ENCODE measurements around the gene ZNF324. TPM values are rescaled to one million over a fixed set of nuclear protein-coding genes. Genes with fewer than 3 reads are reported as not detected.
"Not testable (repeated sequence)": the region's sequence is repeated elsewhere in the genome, so short reads cannot be mapped to it uniquely, and the experiment has no call there.

ZNF324 gene
- total and polyA plus RNA-seq, 4 donors = 4.6 to 13.9 (median 8.9) TPM

DNA sequence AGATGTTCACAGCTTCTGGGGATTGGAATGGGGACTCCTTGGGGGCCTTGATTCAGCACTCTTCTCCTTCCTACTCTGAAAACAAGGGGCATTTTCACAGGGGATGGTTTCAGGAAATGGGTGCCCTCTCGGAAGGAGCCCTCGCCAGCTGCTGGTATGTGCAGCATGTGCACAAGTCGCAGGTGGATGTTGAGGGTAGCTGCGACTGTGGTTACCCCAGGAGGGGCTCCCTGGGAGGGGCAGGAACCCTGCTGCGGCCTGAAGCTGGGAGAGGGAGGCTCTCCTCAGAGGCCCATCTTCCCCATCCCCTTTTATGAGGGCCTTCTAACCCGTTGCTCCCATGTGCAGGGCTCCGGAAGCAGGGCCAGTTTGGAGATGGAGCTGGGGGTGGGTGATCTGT, 15.5 kb downstream of the ZNF324 start:
- no peak overlapping the region for H3K27ac ChIP-seq (ENCODE audit: low read depth in 1 of 2, low read length in 1 of 2)
- WGBS, 2 donors = 88 to 89% methylated on average over 7 of the region's 7 CpGs
- TF ChIP-seq, protein P1, sequence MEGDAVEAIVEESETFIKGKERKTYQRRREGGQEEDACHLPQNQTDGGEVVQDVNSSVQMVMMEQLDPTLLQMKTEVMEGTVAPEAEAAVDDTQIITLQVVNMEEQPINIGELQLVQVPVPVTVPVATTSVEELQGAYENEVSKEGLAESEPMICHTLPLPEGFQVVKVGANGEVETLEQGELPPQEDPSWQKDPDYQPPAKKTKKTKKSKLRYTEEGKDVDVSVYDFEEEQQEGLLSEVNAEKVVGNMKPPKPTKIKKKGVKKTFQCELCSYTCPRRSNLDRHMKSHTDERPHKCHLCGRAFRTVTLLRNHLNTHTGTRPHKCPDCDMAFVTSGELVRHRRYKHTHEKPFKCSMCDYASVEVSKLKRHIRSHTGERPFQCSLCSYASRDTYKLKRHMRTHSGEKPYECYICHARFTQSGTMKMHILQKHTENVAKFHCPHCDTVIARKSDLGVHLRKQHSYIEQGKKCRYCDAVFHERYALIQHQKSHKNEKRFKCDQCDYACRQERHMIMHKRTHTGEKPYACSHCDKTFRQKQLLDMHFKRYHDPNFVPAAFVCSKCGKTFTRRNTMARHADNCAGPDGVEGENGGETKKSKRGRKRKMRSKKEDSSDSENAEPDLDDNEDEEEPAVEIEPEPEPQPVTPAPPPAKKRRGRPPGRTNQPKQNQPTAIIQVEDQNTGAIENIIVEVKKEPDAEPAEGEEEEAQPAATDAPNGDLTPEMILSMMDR (IDR thresholded peaks at IDR 0.05; ENCODE audit: control extremely low read depth, extremely low read depth) = no peak
- H3K36me3 ChIP-seq (ENCODE audit: control insufficient read depth in 4 of 4, insufficient read depth in 4 of 4, low read length in 4 of 4) = peaks cover 0 to 21% (median 4%) of the 10 kb centered on the region in 4 donors
- DNase-seq = no peak
- H3K27me3 ChIP-seq (ENCODE audit: control insufficient read depth in 3 of 3, insufficient read depth in 3 of 3, low read length in 2 of 3) = no peaks in the 10 kb centered on the region
- no peak overlapping the region for H3K4me3 ChIP-seq
- no peak for ATAC-seq (ENCODE audit: insufficient read depth, low FRiP score)
- H3K9ac ChIP-seq (ENCODE audit: insufficient read depth in 1 of 2, low read length in 2 of 2) = no peak overlapping the region
- no peaks in the 10 kb centered on the region for H3K9me3 ChIP-seq (ENCODE audit: control insufficient read depth in 4 of 4, insufficient read depth in 3 of 4, low read length in 3 of 4)
- peaks cover 0 to under 1% (median 0%) of the 10 kb centered on the region in 5 donors for H3K4me1 ChIP-seq (ENCODE audit: control insufficient read depth in 5 of 5, insufficient read depth in 5 of 5, low read length in 5 of 5)

DNA sequence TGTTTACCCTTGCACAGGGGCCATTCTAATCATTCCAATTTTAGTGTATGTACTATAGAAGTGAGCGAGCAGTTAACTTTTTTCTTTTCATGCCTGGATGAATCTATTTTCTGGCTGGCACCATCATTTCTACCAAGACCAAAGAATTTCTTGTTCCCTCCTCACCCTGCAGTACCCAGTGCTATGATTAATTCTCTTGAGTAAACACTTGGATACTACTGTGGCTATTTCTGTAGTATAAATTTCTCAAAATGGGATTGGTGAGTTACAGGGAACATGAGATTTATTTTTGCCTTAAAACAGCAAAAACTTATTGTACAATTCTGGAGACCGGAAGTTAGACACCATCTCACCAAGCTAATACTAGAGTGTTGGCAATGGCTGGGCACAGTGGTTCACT, 16.9 kb downstream of the ZNF324 start:
- no peaks in the 10 kb centered on the region for H3K27me3 ChIP-seq (ENCODE audit: control insufficient read depth in 3 of 3, insufficient read depth in 3 of 3, low read length in 2 of 3)
- H3K9me3 ChIP-seq (ENCODE audit: control insufficient read depth in 4 of 4, insufficient read depth in 3 of 4, low read length in 3 of 4) = no peaks in the 10 kb centered on the region
- no peak overlapping the region for H3K4me3 ChIP-seq
- DNase-seq = no peak
- H3K27ac ChIP-seq (ENCODE audit: low read depth in 1 of 2, low read length in 1 of 2) = no peak overlapping the region
- peaks cover 0 to 21% (median 3%) of the 10 kb centered on the region in 4 donors for H3K36me3 ChIP-seq (ENCODE audit: control insufficient read depth in 4 of 4, insufficient read depth in 4 of 4, low read length in 4 of 4)
- no peak overlapping the region for H3K9ac ChIP-seq (ENCODE audit: insufficient read depth in 1 of 2, low read length in 2 of 2)
- WGBS, 2 donors = 84 to 86% methylated on average over 2 of the region's 2 CpGs
- no peaks in the 10 kb centered on the region for H3K4me1 ChIP-seq (ENCODE audit: control insufficient read depth in 5 of 5, insufficient read depth in 5 of 5, low read length in 5 of 5)
- TF ChIP-seq, protein P1 (IDR thresholded peaks at IDR 0.05; ENCODE audit: control extremely low read depth, extremely low read depth) = no peak
- ATAC-seq (ENCODE audit: insufficient read depth, low FRiP score) = no peak

DNA sequence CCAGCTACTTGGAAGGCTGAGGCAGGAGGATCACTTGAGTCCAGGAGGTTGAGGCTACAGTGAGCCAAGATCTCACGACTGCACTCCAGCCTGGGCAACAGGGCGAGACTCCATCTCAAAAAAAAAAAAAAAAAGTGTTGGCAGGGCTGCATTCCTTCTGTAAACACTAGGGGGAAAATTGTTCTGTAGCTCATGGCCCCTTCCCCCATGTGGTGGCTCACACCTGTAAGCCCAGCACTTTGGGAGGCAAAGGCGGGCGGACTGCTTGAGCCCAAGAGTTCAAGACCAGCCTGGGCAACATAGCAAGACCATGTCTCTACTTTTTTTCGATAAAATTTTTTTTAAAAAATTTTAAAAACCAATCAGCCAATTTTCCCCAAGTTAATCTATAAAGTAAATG, 17.5 kb downstream of the ZNF324 start:
- not testable (repeated sequence) for H3K4me1 ChIP-seq (ENCODE audit: control insufficient read depth in 5 of 5, insufficient read depth in 5 of 5, low read length in 5 of 5); H3K27me3 ChIP-seq (ENCODE audit: control insufficient read depth in 3 of 3, insufficient read depth in 3 of 3, low read length in 2 of 3); H3K4me3 ChIP-seq; DNase-seq; ATAC-seq (ENCODE audit: insufficient read depth, low FRiP score); H3K27ac ChIP-seq (ENCODE audit: low read depth in 1 of 2, low read length in 1 of 2); H3K9me3 ChIP-seq (ENCODE audit: control insufficient read depth in 4 of 4, insufficient read depth in 3 of 4, low read length in 3 of 4); H3K9ac ChIP-seq (ENCODE audit: insufficient read depth in 1 of 2, low read length in 2 of 2)
- WGBS, 2 donors = 91 to 96% methylated on average over 5 of the region's 5 CpGs
- peaks cover 0 to 21% (median 3%) of the 10 kb centered on the region in 4 donors for H3K36me3 ChIP-seq (ENCODE audit: control insufficient read depth in 4 of 4, insufficient read depth in 4 of 4, low read length in 4 of 4)

DNA sequence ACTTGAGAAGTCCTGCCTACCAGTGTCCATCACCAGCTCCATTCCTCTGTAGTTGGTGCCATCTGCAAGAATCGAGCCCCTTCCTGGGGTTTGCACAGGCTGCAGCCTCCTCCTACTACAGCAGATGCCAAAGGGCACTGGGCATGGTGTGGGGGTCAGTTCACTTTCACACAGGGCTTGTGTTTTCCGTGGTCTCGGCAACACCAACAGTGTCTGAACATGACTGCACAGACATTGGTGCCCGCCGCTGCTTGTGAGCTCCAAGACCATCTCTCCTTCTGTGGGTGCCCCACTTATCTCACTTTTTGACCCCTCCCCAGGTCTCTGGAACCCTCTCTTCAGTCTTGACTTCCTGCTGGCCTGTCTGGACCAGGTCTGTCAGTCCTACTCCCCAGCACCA, 24.5 kb downstream of the ZNF324 start:
- Histone ChIP-seq H3K9ac (ENCODE audit: insufficient read depth in 1 of 2, low read length in 2 of 2) (no peak overlapping the region), H3K27me3 (ENCODE audit: control insufficient read depth in 3 of 3, insufficient read depth in 3 of 3, low read length in 2 of 3) (no peaks in the 10 kb centered on the region), H3K4me3 (no peak overlapping the region), H3K36me3 (ENCODE audit: control insufficient read depth in 4 of 4, insufficient read depth in 4 of 4, low read length in 4 of 4) (no peaks in the 10 kb centered on the region), H3K27ac (ENCODE audit: low read depth in 1 of 2, low read length in 1 of 2) (no peak overlapping the region), H3K9me3 (ENCODE audit: control insufficient read depth in 4 of 4, insufficient read depth in 3 of 4, low read length in 3 of 4) (no peaks in the 10 kb centered on the region), H3K4me1 (ENCODE audit: control insufficient read depth in 5 of 5, insufficient read depth in 5 of 5, low read length in 5 of 5) (no peaks in the 10 kb centered on the region)
- DNase-seq (no peak), ATAC-seq (ENCODE audit: insufficient read depth, low FRiP score) (no peak)
- WGBS, 2 donors = 87 to 91% methylated on average over 5 of the region's 5 CpGs
- TF ChIP-seq, protein P1 (IDR thresholded peaks at IDR 0.05; ENCODE audit: control extremely low read depth, extremely low read depth) = no peak

All from lung (tissue), 12 donors.